Prostate gland (tissue), 2 donors: ENCODE measurements around the gene DDX46.

Experiments
- POLR2A ChIP-seq: fragments of 450-650 bp; IDR thresholded peaks from one replicate; pipeline ENCODE4 v1.6.1; 2016; ENCODE audit warnings: antibody characterized with exemption, mild to moderate bottlenecking
- POLR2AphosphoS5 ChIP-seq: sonication (generic); formaldehyde crosslinking; IDR thresholded peaks from one replicate; pipeline ENCODE4 v1.6.1; 2017; ENCODE audit warnings: antibody characterized with exemption
- TF ChIP-seq, protein P1 (sequence below), 4 experiments: fragments of 200-600 bp in 2 of 4; fragments of 450-650 bp in 2 of 4; sonication (generic) in 2 of 4; IDR thresholded peaks; 1 replicate in 3 of 4; 2 replicates in 1 of 4; pipeline ENCODE4 v1.5.1; 2016 to 2019; ENCODE audit warnings: antibody characterized with exemption in 4 of 4, mild to moderate bottlenecking in 2 of 4, moderate library complexity in 2 of 4

DNA sequence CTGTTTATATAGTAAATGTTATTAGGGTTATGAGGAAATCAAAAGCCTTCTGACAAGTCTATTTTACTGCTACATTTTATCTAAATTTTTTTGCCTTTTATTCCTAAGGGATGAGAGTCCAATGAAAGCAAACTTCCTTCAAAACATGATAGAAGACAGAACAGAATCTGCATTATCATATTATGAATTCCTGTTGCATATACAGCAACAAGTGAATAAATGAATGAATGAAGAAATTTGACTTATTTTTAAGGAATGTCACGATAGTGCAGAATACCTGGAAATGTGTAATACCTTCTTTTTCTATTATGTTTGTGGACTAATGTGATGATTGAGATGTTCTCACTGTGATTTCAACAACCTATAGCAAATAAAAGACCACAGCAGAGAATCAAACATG is 33.7 kb upstream of the DDX46 start:
- TF ChIP-seq, protein P1, sequence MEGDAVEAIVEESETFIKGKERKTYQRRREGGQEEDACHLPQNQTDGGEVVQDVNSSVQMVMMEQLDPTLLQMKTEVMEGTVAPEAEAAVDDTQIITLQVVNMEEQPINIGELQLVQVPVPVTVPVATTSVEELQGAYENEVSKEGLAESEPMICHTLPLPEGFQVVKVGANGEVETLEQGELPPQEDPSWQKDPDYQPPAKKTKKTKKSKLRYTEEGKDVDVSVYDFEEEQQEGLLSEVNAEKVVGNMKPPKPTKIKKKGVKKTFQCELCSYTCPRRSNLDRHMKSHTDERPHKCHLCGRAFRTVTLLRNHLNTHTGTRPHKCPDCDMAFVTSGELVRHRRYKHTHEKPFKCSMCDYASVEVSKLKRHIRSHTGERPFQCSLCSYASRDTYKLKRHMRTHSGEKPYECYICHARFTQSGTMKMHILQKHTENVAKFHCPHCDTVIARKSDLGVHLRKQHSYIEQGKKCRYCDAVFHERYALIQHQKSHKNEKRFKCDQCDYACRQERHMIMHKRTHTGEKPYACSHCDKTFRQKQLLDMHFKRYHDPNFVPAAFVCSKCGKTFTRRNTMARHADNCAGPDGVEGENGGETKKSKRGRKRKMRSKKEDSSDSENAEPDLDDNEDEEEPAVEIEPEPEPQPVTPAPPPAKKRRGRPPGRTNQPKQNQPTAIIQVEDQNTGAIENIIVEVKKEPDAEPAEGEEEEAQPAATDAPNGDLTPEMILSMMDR (IDR thresholded peaks at IDR 0.05): no peak
- TF ChIP-seq POLR2A: no peak
- no peak for TF ChIP-seq POLR2AphosphoS5
